Upper lobe of left lung (tissue), 6 donors: ENCODE measurements around the gene ZNF614. TPM values are rescaled to one million over a fixed set of nuclear protein-coding genes. Genes with fewer than 3 reads are reported as not detected.
"Not testable (repeated sequence)": the region's sequence is repeated elsewhere in the genome, so short reads cannot be mapped to it uniquely, and the experiment has no call there.

ENCODE experiments used
- ATAC-seq, 2 donors: fragments of 200-7000 bp; cut with Tn5 transposase; one replicate each; pipeline ENCODE4 v1.9.1; 2022; ENCODE audit warnings: mild to moderate bottlenecking in 2 of 2, moderate library complexity in 2 of 2; ENCODE audit not compliant: low FRiP score in 2 of 2
- DNase-seq, 2 donors: peaks; one replicate each; pipeline ENCODE4 v3.0.0-alpha.2; 2019 to 2020
- H3K27ac ChIP-seq, 4 donors: fragments of 200-600 bp; sonication (generic); one replicate each; pipeline ENCODE4 v1.5.1; 2016 to 2019
- H3K27me3 ChIP-seq, 4 donors: fragments of 200-600 bp; sonication (generic); one replicate each; pipeline ENCODE4 v1.5.1; 2017 to 2019
- H3K36me3 ChIP-seq, 4 donors: fragments of 200-600 bp; sonication (generic); one replicate each; pipeline ENCODE4 v1.5.1; 2016 to 2019
- H3K4me1 ChIP-seq, 4 donors: fragments of 200-600 bp; sonication (generic); one replicate each; pipeline ENCODE4 v1.5.1; 2018 to 2019
- H3K4me3 ChIP-seq, 4 donors: fragments of 200-600 bp; sonication (generic); one replicate each; pipeline ENCODE4 v1.5.1; 2017 to 2019; ENCODE audit warnings: mild to moderate bottlenecking in 2 of 4, moderate library complexity in 1 of 4
- H3K9me3 ChIP-seq, 4 donors: fragments of 200-600 bp; sonication (generic); one replicate each; pipeline ENCODE4 v1.5.1; 2018 to 2019
- CTCF ChIP-seq, 6 experiments: fragments of 450-650 bp in 4 of 6; fragments of 200-600 bp in 2 of 6; sonication (generic) in 2 of 6; IDR thresholded peaks; one replicate each; pipeline ENCODE4 v1.5.1; 2016 to 2019; ENCODE audit warnings: antibody characterized with exemption in 6 of 6
- EP300 ChIP-seq, 4 donors: sonication (generic); formaldehyde crosslinking; IDR thresholded peaks; one replicate each; pipeline ENCODE4 v1.5.1; 2017; ENCODE audit warnings: antibody characterized with exemption in 4 of 4, control low read depth in 2 of 4
- POLR2A ChIP-seq, 4 donors: fragments of 450-650 bp; IDR thresholded peaks; one replicate each; pipeline ENCODE4 v1.5.1; 2016 to 2017; ENCODE audit warnings: antibody characterized with exemption in 4 of 4, mild to moderate bottlenecking in 2 of 4
- POLR2AphosphoS5 ChIP-seq, 2 donors: sonication (generic); formaldehyde crosslinking; IDR thresholded peaks; one replicate each; pipeline ENCODE4 v1.5.1; 2017; ENCODE audit warnings: antibody characterized with exemption in 2 of 2
- WGBS, 2 donors: methylation state at CpG; one replicate each; pipeline ENCODE4 v1.1.5; 2017 to 2018; 5-methylcytosine and 5-hydroxymethylcytosine counted together
- total RNA-seq, 6 donors: library from RNA; depleted of rRNA in 4 of 6; stranded (reverse); fragments of >200 nt in 4 of 6; gene quantifications; one replicate each; pipeline versions ENCODE4 v1.1.0 to v1.2.1, GENCODE V29; 2016 to 2021
- donor health status: DM: no; HTN: no; CAD: no; lungs with moderate emphysema.
- donor health status: DM: no; HTN: yes; CAD: no; lungs with severe emphysema.

Gene ZNF614
- total RNA-seq, 6 donors from 2014 or later, result 0.78 to 7.1 (median 5.9) TPM

GRCh38 chr19:52034051-52034728 lies 6.0 kb upstream of the ZNF614 start:
- Histone ChIP-seq H3K27me3 (no peaks in the 10 kb centered on the region), H3K36me3 (peaks cover 36 to 57% (median 55%) of the 10 kb centered on the region in 4 donors), H3K4me3 (no peak overlapping the region), H3K9me3 (peaks cover 76 to 91% (median 87%) of the 10 kb centered on the region in 4 donors), H3K4me1 (no peaks in the 10 kb centered on the region), H3K27ac (no peak overlapping the region)
- no peak for TF ChIP-seq CTCF (IDR thresholded peaks at IDR 0.05)
- no peak for TF ChIP-seq POLR2A (IDR thresholded peaks at IDR 0.05)
- TF ChIP-seq EP300 (IDR thresholded peaks at IDR 0.05), result no peak
- TF ChIP-seq POLR2AphosphoS5 (IDR thresholded peaks at IDR 0.05), result no peak
- ATAC-seq (no peak), DNase-seq (no peak)
- 96 to 98% methylated on average over 12 of the region's 12 CpGs for WGBS, 2 donors

- H3K27ac ChIP-seq, result peak overlapping the region; percentile 90 to 93 (median 92)
- WGBS, 2 donors, result 23 to 25% methylated on average over 5 of the region's 5 CpGs
- H3K9me3 ChIP-seq, result peaks cover 38 to 60% (median 53%) of the 10 kb centered on the region in 4 donors
- peaks cover 10 to 23% (median 19%) of the 10 kb centered on the region in 4 donors for H3K36me3 ChIP-seq
- H3K4me1 ChIP-seq, result peaks cover 7 to 14% (median 11%) of the 10 kb centered on the region in 4 donors
- no peak for DNase-seq
- H3K4me3 ChIP-seq, result peak overlapping the region; percentile 48 to 80 (median 62)
- no peak for TF ChIP-seq EP300 (IDR thresholded peaks at IDR 0.05)
- TF ChIP-seq CTCF (IDR thresholded peaks at IDR 0.05), result no peak
- no peak for TF ChIP-seq POLR2AphosphoS5 (IDR thresholded peaks at IDR 0.05)
- no peak for TF ChIP-seq POLR2A (IDR thresholded peaks at IDR 0.05)
- ATAC-seq, result peak; percentile 23 to 38
- no peaks in the 10 kb centered on the region for H3K27me3 ChIP-seq
Observed at GRCh38 chr19:52028780-52029123, 573 bp upstream of the ZNF614 start.

GRCh38 chr19:52026255-52026990 lies 1.8 kb downstream of the ZNF614 start:
- Histone ChIP-seq H3K9me3 (peaks cover 27 to 60% (median 48%) of the 10 kb centered on the region in 4 donors), H3K4me1 (peaks cover 7 to 14% (median 11%) of the 10 kb centered on the region in 4 donors), H3K36me3 (peaks cover 10 to 44% (median 37%) of the 10 kb centered on the region in 4 donors)

GRCh38 chr19:52024478-52024877 lies 3.7 kb downstream of the ZNF614 start:
- H3K27ac ChIP-seq, DNase-seq, ATAC-seq, H3K27me3 ChIP-seq, H3K4me3 ChIP-seq: not testable (repeated sequence)
- H3K4me1 ChIP-seq, result peaks cover 7 to 14% (median 11%) of the 10 kb centered on the region in 4 donors
- H3K9me3 ChIP-seq, result peaks cover 28 to 64% (median 56%) of the 10 kb centered on the region in 4 donors
- WGBS, 2 donors, result 79 to 82% methylated on average over 4 of the region's 4 CpGs
- H3K36me3 ChIP-seq, result peaks cover 10 to 62% (median 54%) of the 10 kb centered on the region in 4 donors

More at GRCh38 chr19:52026255-52026990, 1.8 kb downstream of the ZNF614 start:
- H3K4me3 ChIP-seq, H3K27ac ChIP-seq, DNase-seq, H3K27me3 ChIP-seq, ATAC-seq: not testable (repeated sequence)
- WGBS, 2 donors, result 85% methylated on average over 15 of the region's 15 CpGs

GRCh38 chr19:52022193-52022592 lies 6.0 kb downstream of the ZNF614 start:
- peaks cover 22 to 85% (median 69%) of the 10 kb centered on the region in 4 donors for H3K36me3 ChIP-seq
- H3K4me3 ChIP-seq, result no peak overlapping the region
- H3K9me3 ChIP-seq, result peaks cover 42 to 86% (median 79%) of the 10 kb centered on the region in 4 donors
- ATAC-seq, result no peak
- peaks cover 3 to 7% (median 6%) of the 10 kb centered on the region in 4 donors for H3K4me1 ChIP-seq
- H3K27me3 ChIP-seq, result no peaks in the 10 kb centered on the region
- WGBS, 2 donors, result 96 to 97% methylated on average over 15 of the region's 15 CpGs
- no peak overlapping the region for H3K27ac ChIP-seq
- TF ChIP-seq EP300 (IDR thresholded peaks at IDR 0.05) (no peak), CTCF (IDR thresholded peaks at IDR 0.05) (no peak), POLR2A (IDR thresholded peaks at IDR 0.05) (no peak), POLR2AphosphoS5 (IDR thresholded peaks at IDR 0.05) (no peak)
- DNase-seq, result peak in 1 of 2 donors; percentile 73
